Measurements from ENCODE around the gene ERAL1. TPM values are rescaled to one million over a fixed set of nuclear protein-coding genes. Genes with fewer than 3 reads are reported as not detected.
A peak's percentile ranks its signal among the peaks of the same experiment; 100 is the strongest.

Gene ERAL1
- total and polyA plus RNA-seq, 2 of the 8 experiments (the other 6 are each of a cell fraction or from before 2014, with no cell fraction given), result 67.8 to 122 TPM

DNA sequence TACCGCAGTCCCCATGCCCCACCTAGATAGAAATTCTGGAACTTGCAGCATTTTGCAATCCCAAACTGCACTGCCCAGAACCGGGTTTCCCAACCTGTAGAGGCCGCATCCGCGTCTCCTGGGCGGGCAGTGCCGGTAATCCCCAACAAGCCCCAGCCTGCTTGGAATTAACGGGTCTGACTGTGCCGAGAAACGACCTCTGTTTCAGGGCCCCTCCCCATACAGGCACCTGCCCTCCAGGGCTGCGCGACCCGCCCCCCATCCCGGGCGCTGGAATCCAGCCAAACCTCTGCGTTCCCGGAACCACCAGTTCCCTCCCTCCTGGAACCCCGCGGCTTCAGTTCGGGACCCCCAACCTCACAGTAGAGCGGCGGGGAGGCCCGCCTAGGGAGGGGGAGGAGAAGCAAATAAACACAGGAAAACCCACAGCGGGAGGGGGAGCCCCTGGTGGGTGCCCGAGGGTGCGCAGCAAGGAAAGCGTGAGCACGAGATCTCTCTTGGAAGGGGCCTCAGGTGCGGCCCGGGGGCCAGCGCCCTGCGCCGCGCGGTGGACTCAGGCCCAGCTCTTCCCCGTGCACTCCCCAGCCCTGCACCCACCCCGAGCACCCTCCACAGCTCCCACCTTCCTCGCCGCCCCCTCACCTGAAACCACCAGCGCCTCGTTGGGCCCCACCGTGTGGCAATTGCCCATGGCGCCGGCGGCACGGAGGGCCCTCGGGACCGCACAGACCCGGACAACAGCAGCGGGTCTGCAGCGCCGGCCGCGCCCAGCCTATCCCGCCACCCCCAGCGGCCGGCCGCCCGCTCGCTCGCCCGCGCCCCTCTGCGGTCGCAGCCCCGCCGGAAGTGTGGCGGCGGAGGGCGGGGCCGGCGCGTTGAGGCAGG is 42.3 kb downstream of the ERAL1 start, which contains the start of gene FLOT2 (continued):
- TF ChIP-seq EGR1 (IDR thresholded peaks at IDR 0.05; ENCODE audit: borderline replicate concordance, low read depth, low read length) (no peak), SP4 (IDR thresholded peaks at IDR 0.05; ENCODE audit: low read length) (no peak), RNF2 (IDR thresholded peaks at IDR 0.05; ENCODE audit: borderline replicate concordance, low read depth, low read length, missing control alignments, poor library complexity, severe bottlenecking) (no peak), TEAD4 (IDR thresholded peaks at IDR 0.05; ENCODE audit: low read depth, low read length) (peak; percentile 51; the same call in 1 of the 2 replicates), SIN3A (conservative IDR thresholded peaks at IDR 0.05 in 1 of 2, IDR thresholded peaks at IDR 0.05 in 1 of 2; ENCODE audit: low read depth in 1 of 2, low read length in 2 of 2) (peak in 1 of 2 experiments; percentile 71; a peak in 2 of 4 replicates), JUND (IDR thresholded peaks at IDR 0.05; ENCODE audit: low read length) (no peak), POU5F1 (IDR thresholded peaks at IDR 0.05; ENCODE audit: low read depth, low read length) (no peak), BCL11A (IDR thresholded peaks at IDR 0.05; ENCODE audit: low read depth in 2 of 2, low read length in 2 of 2) (no peak)
- TF ChIP-seq, protein P1, sequence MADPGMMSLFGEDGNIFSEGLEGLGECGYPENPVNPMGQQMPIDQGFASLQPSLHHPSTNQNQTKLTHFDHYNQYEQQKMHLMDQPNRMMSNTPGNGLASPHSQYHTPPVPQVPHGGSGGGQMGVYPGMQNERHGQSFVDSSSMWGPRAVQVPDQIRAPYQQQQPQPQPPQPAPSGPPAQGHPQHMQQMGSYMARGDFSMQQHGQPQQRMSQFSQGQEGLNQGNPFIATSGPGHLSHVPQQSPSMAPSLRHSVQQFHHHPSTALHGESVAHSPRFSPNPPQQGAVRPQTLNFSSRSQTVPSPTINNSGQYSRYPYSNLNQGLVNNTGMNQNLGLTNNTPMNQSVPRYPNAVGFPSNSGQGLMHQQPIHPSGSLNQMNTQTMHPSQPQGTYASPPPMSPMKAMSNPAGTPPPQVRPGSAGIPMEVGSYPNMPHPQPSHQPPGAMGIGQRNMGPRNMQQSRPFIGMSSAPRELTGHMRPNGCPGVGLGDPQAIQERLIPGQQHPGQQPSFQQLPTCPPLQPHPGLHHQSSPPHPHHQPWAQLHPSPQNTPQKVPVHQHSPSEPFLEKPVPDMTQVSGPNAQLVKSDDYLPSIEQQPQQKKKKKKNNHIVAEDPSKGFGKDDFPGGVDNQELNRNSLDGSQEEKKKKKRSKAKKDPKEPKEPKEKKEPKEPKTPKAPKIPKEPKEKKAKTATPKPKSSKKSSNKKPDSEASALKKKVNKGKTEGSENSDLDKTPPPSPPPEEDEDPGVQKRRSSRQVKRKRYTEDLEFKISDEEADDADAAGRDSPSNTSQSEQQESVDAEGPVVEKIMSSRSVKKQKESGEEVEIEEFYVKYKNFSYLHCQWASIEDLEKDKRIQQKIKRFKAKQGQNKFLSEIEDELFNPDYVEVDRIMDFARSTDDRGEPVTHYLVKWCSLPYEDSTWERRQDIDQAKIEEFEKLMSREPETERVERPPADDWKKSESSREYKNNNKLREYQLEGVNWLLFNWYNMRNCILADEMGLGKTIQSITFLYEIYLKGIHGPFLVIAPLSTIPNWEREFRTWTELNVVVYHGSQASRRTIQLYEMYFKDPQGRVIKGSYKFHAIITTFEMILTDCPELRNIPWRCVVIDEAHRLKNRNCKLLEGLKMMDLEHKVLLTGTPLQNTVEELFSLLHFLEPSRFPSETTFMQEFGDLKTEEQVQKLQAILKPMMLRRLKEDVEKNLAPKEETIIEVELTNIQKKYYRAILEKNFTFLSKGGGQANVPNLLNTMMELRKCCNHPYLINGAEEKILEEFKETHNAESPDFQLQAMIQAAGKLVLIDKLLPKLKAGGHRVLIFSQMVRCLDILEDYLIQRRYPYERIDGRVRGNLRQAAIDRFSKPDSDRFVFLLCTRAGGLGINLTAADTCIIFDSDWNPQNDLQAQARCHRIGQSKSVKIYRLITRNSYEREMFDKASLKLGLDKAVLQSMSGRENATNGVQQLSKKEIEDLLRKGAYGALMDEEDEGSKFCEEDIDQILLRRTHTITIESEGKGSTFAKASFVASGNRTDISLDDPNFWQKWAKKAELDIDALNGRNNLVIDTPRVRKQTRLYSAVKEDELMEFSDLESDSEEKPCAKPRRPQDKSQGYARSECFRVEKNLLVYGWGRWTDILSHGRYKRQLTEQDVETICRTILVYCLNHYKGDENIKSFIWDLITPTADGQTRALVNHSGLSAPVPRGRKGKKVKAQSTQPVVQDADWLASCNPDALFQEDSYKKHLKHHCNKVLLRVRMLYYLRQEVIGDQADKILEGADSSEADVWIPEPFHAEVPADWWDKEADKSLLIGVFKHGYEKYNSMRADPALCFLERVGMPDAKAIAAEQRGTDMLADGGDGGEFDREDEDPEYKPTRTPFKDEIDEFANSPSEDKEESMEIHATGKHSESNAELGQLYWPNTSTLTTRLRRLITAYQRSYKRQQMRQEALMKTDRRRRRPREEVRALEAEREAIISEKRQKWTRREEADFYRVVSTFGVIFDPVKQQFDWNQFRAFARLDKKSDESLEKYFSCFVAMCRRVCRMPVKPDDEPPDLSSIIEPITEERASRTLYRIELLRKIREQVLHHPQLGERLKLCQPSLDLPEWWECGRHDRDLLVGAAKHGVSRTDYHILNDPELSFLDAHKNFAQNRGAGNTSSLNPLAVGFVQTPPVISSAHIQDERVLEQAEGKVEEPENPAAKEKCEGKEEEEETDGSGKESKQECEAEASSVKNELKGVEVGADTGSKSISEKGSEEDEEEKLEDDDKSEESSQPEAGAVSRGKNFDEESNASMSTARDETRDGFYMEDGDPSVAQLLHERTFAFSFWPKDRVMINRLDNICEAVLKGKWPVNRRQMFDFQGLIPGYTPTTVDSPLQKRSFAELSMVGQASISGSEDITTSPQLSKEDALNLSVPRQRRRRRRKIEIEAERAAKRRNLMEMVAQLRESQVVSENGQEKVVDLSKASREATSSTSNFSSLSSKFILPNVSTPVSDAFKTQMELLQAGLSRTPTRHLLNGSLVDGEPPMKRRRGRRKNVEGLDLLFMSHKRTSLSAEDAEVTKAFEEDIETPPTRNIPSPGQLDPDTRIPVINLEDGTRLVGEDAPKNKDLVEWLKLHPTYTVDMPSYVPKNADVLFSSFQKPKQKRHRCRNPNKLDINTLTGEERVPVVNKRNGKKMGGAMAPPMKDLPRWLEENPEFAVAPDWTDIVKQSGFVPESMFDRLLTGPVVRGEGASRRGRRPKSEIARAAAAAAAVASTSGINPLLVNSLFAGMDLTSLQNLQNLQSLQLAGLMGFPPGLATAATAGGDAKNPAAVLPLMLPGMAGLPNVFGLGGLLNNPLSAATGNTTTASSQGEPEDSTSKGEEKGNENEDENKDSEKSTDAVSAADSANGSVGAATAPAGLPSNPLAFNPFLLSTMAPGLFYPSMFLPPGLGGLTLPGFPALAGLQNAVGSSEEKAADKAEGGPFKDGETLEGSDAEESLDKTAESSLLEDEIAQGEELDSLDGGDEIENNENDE (IDR thresholded peaks at IDR 0.05; ENCODE audit: insufficient replicate concordance, low read length), result no peak

All from H1 (cell line).